ENCODE results near the gene TICAM2. TPM values are rescaled to one million over a fixed set of nuclear protein-coding genes. Genes with fewer than 3 reads are reported as not detected.

TICAM2 gene
- total RNA-seq, 1 donor from 2014 or later, result 3.0 TPM

- DNase-seq (no peak), ATAC-seq (no peak)
- intact Hi-C loops (cut with micrococcal nuclease), result no loop called here
These were observed 24.9 kb downstream of the TICAM2 start for GRCh38 chr5:115577329-115577728.

DNA sequence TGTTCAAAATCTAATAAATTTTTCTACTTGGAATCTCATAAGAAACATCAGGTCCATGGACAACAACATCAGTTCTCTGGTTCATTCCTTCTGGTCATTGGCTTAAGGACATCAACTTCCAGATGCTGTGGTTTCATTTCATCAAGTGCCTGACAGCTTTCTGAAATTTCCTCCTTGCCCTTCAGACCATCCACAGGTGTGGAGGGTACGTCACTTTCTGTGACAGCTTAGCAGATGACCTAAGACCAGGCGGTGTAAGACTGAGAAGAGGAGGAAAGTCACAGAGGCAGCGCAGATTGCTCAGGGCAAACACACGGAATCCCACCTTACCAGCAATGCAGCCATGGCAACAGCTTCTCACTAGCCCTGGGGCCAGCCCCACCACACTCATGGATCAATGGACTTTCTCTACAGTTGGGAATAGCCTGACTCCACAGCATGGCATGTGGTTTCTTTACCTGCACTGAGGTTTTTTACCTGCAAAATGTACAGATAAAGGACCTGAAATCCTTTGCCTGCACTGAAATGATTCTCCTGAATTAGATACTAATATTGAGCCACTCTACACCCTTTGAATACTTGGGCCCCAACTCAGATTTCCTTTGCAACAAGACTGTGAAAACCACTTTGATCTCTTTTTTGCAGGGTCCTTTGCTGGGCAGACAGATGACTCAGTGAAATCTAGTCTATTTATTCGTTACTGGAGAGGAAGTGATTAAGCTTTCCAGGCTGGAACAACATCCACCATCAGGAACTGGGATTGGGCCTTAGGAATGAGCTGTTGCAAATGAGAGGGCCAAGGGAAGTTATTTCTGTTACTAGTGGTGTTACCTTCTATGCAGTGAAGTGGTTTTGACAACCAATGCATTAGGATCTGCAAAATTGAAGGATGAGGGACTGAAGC, 26.9 kb downstream of the TICAM2 start:
- DNase-seq, result no peak
- intact Hi-C loops (cut with micrococcal nuclease), result no loop called here
- ATAC-seq, result no peak

DNA sequence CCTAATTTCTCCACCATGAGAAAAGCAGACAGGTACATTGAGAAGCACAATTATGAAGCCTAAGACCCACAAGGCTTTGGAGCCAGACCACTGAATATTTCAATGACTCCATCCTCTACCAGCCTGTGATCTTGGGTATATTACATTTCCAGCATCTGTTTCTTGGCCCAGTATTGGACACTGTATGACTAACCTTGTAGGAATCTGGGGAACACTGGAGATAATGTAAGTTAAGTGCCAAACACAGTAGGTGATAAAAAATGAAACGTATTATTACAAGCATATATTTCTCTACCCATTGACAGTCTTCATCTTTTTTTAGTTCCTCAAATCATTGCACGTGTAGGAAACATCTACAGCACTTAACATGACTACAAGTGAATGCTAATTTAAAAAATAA, 29.1 kb downstream of the TICAM2 start:
- intact Hi-C loops (cut with micrococcal nuclease), result loop anchor here (5.0 kb wide), 1 partner anchor 196 kb away; no protein-coding TSS in a partner anchor
- no peak for ATAC-seq

DNA sequence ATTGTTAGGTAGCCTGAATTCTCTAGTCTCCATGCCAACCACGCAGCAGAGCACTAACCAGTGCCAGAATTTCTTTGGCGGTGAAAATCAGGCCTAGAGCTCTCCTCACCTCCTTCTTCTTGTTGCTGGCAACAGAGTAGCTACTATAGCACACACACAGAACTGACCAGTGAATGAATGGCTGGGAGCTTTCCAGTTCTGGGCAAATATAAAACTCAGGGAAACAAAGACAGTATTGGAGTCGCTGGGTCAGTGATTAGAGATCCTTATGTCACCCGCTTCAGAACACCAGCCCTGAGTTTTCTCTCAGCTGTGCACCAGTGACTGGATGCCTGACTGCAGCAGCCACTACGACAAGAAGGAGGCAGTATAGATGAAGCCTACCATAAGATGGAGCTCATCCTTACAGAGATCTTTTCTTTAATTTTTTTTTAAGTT, 30.8 kb downstream of the TICAM2 start:
- no peak for DNase-seq
- intact Hi-C loops (cut with micrococcal nuclease), result loop anchor here (5.0 kb wide), 1 partner anchor 194 kb away; no protein-coding TSS in a partner anchor
- ATAC-seq, result peak; percentile 80

More for the DNA sequence above, 29.1 kb downstream of the TICAM2 start:
- no peak for DNase-seq

DNA sequence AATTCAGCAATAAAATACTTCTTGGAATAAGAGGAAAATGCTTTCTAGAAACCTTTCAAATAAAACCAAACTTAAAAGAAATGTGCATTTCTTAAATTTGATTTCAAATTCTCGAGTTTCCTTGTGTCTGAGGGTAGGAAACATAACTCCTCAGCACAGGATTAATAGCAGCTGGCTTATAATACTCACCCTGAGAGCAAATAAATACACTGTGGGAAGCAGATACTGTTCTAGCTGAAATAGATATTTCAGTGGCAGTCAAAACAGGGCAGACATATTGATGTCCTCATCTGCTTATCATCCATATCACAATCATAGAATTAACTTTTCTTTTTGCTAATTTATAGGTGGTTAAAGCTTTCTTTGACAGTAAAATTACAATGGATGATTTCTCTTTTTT, 33.6 kb downstream of the TICAM2 start:
- ATAC-seq, result no peak
- DNase-seq, result no peak
- intact Hi-C loops (cut with micrococcal nuclease), result no loop called here

- ATAC-seq (peak; percentile 63), DNase-seq (no peak)
- intact Hi-C loops (cut with micrococcal nuclease), result no loop called here
These were observed 37.0 kb downstream of the TICAM2 start for GRCh38 chr5:115565233-115565632.

GRCh38 chr5:115561176-115561575, 41.1 kb downstream of the TICAM2 start:
- no peak for DNase-seq
- intact Hi-C loops (cut with micrococcal nuclease), result no loop called here
- no peak for ATAC-seq

GRCh38 chr5:115559524-115559923, 42.8 kb downstream of the TICAM2 start:
- intact Hi-C loops (cut with micrococcal nuclease), result no loop called here
- DNase-seq (no peak), ATAC-seq (no peak)

DNA sequence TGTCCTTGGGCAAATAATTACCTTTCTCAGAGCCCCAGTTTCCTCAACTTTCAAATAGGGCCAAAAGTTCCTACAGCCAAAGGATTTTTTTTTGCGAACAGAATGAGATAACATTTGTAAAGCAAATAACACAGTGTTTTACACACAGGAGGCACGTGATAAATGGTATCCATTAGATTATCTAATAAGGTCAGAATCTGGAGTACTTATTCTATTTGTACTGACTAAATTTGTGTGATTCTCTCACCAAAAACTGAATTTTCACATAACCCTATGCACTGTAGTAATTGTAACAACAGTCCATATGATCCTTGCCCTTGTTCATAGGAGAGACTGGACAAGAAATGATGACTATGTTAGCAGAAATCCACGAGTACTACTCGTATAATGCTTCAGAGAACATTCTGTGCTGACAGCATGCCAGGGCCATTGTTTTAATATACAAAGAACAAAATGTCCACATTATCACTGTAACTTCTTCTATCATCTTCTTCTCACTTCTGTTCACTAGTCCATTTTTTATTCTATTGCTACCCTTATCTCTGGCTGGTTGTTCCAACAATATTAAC, 43.8 kb downstream of the TICAM2 start:
- intact Hi-C loops (cut with micrococcal nuclease), result no loop called here
- DNase-seq (no peak), ATAC-seq (peak; percentile 74)

GRCh38 chr5:115557667-115558387, 44.5 kb downstream of the TICAM2 start:
- DNase-seq (no peak), ATAC-seq (peak; percentile 45)
- intact Hi-C loops (cut with micrococcal nuclease), result no loop called here

GRCh38 chr5:115556276-115556675, 46.0 kb downstream of the TICAM2 start:
- ATAC-seq (no peak), DNase-seq (no peak)
- intact Hi-C loops (cut with micrococcal nuclease), result no loop called here

DNA sequence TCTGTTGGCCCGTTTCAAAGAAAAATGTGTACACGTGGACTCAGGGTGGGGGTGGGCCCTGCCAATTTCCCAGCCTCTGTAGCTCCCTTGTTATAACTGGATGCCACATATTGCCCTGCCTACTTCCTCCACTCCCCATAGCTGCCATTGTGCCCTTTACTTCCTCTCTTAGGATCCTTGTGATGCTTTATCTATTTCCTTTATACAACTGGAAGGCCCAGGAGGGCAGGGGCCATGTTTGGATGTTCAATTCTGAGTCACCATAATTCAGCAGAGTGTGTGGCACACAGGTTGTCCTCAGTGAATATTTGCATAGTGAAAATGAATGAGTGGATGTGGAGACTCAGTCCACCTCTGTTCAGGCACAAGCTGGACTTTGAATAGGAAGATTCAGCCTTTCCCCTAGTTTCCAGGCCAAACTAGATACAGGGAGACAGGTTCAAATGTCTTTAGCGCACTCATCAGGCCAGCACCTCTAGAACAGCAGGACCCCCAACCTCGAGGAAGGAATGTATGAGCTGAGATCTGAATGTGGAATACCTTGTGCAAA, 47.1 kb downstream of the TICAM2 start:
- DNase-seq (no peak), ATAC-seq (no peak)
- intact Hi-C loops (cut with micrococcal nuclease), result no loop called here

GRCh38 chr5:115553082-115553481, 49.2 kb downstream of the TICAM2 start:
- intact Hi-C loops (cut with micrococcal nuclease), result no loop called here
- ATAC-seq (no peak), DNase-seq (no peak)

GRCh38 chr5:115551415-115551814, 50.9 kb downstream of the TICAM2 start:
- DNase-seq, result no peak

GRCh38 chr5:115549154-115549553, 53.1 kb downstream of the TICAM2 start:
- no peak for DNase-seq
- intact Hi-C loops (cut with micrococcal nuclease), result no loop called here
- no peak for ATAC-seq

More at GRCh38 chr5:115551415-115551814, 50.9 kb downstream of the TICAM2 start:
- intact Hi-C loops (cut with micrococcal nuclease), result no loop called here
- ATAC-seq, result peak; percentile 39

DNA sequence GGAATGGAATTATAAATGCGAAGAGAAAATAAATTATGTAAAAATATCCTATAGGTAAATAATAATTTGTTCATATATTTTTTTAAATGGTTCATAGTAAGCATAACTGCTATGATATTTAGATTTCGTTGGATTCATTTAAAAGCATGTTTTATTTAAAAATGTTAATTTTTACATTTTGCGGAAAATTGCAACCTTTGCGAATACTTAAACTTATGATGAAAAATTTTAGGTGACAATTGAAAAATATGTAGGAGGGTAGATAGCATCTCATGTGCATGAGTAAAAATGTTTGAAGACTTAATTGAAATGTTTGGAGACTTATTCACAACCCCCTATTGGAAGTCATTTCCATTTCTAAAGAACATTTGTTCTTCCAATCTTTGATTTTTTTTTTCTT, 53.6 kb downstream of the TICAM2 start:
- DNase-seq (no peak), ATAC-seq (no peak)
- intact Hi-C loops (cut with micrococcal nuclease), result no loop called here

- ATAC-seq (no peak), DNase-seq (no peak)
- intact Hi-C loops (cut with micrococcal nuclease), result no loop called here
These were observed 56.9 kb downstream of the TICAM2 start for GRCh38 chr5:115545351-115545882.

GRCh38 chr5:115544436-115545350, 57.6 kb downstream of the TICAM2 start, which contains the start of gene FEM1C:
Gene FEM1C (minus strand): TSS chr5:115544775. CDS start chr5:115543493, 1,282 bp downstream.
- ATAC-seq (peak; percentile 97), DNase-seq (peak; percentile 99)
- intact Hi-C loops (cut with micrococcal nuclease), result no loop called here

All from left ventricle myocardium superior (tissue), 1 donor.